ENCODE measurements around the gene PALLD. TPM values are rescaled to one million over a fixed set of nuclear protein-coding genes. Genes with fewer than 3 reads are reported as not detected.

The PALLD gene
- total and polyA plus RNA-seq, 7 donors: 40.7 to 1,991 (median 1,233) TPM

DNA sequence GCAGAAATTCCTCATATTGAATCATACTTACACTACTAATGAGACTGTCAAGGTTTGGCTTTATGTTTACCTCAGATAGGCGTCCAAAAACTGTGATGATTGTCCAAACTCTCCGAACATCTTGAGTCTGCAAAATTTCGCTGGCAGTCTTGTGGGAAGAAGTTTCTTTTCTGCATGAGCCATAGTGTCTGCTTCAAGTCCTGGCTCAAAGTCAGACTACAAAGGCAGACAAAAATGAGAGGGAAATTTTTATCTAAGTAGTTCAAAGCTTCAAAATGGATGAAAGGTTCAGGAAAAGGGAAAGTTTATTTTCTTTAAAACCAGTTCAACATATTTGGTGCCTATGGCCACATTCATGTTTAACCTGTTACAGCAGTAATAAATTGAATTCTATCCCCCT lies 40.7 kb downstream of the PALLD start:
- H3K4me3 ChIP-seq: no peak overlapping the region
- no peaks in the 10 kb centered on the region for H3K27me3 ChIP-seq
- no peaks in the 10 kb centered on the region for H3K36me3 ChIP-seq
- WGBS, 2 donors: 73 to 79% methylated on average over 3 of the region's 3 CpGs
- H3K27ac ChIP-seq: no peak overlapping the region
- DNase-seq: no peak
- no peaks in the 10 kb centered on the region for H3K4me1 ChIP-seq
- H3K9me3 ChIP-seq: no peaks in the 10 kb centered on the region
- TF ChIP-seq EP300 (IDR thresholded peaks at IDR 0.05): no peak
- TF ChIP-seq, protein P1, sequence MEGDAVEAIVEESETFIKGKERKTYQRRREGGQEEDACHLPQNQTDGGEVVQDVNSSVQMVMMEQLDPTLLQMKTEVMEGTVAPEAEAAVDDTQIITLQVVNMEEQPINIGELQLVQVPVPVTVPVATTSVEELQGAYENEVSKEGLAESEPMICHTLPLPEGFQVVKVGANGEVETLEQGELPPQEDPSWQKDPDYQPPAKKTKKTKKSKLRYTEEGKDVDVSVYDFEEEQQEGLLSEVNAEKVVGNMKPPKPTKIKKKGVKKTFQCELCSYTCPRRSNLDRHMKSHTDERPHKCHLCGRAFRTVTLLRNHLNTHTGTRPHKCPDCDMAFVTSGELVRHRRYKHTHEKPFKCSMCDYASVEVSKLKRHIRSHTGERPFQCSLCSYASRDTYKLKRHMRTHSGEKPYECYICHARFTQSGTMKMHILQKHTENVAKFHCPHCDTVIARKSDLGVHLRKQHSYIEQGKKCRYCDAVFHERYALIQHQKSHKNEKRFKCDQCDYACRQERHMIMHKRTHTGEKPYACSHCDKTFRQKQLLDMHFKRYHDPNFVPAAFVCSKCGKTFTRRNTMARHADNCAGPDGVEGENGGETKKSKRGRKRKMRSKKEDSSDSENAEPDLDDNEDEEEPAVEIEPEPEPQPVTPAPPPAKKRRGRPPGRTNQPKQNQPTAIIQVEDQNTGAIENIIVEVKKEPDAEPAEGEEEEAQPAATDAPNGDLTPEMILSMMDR (IDR thresholded peaks at IDR 0.05): no peak
- TF ChIP-seq POLR2A (IDR thresholded peaks at IDR 0.05): no peak
- TF ChIP-seq POLR2AphosphoS5 (IDR thresholded peaks at IDR 0.05): no peak
- intact Hi-C loops (cut with DNase I): no loop called here

DNA sequence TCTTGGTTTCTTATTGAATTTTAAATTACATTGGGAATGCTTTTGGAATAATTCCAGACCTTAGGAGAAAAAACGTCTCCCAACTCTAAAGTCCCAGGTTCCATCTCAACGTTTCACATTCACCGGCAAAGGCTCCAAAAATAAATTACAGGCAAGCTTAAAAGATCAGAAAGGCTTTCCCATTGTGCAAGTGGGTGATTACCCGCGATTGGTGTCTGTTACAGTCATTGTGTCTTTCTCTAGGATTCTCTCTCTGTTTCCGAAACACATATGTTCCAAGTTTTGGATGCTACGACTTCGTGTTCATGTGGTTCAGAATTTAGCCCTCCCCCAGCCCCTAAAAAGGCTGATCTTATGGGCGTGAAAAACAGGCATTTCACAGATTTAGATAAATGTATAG lies 41.8 kb downstream of the PALLD start:
- H3K4me1 ChIP-seq: no peaks in the 10 kb centered on the region
- TF ChIP-seq POLR2A (IDR thresholded peaks at IDR 0.05): no peak
- TF ChIP-seq EP300 (IDR thresholded peaks at IDR 0.05): no peak
- TF ChIP-seq, protein P1 (IDR thresholded peaks at IDR 0.05): no peak
- no peak for TF ChIP-seq POLR2AphosphoS5 (IDR thresholded peaks at IDR 0.05)
- no peak overlapping the region for H3K27ac ChIP-seq
- no peak overlapping the region for H3K4me3 ChIP-seq
- no peaks in the 10 kb centered on the region for H3K27me3 ChIP-seq
- H3K9me3 ChIP-seq: no peaks in the 10 kb centered on the region
- no peak for DNase-seq
- 84 to 86% methylated on average over 9 of the region's 9 CpGs for WGBS, 2 donors
- no peaks in the 10 kb centered on the region for H3K36me3 ChIP-seq
- intact Hi-C loops (cut with DNase I): no loop called here

DNA sequence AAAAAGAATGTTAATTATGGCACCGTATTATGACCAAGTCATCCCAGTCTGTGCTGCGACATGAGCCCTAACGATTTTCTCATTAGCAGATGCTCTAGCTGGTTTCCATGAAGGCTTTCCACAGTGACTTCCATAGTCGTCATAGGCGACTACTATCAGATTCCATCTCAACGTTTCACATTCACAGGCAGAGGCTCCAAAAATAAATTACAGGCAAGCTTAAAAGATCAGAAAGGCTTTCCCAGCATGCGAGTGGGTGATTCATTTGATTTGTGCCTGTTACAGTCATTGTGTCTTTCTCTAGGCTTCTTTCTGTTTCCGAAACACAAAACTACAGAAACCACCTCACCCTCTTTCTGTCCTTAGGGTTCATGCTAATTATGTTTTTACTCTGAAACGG lies 43.2 kb downstream of the PALLD start:
- Histone ChIP-seq H3K27me3 (no peaks in the 10 kb centered on the region), H3K27ac (no peak overlapping the region), H3K36me3 (no peaks in the 10 kb centered on the region), H3K4me3 (no peak overlapping the region), H3K9me3 (no peaks in the 10 kb centered on the region), H3K4me1 (no peaks in the 10 kb centered on the region)
- TF ChIP-seq EP300 (IDR thresholded peaks at IDR 0.05) (no peak), POLR2A (IDR thresholded peaks at IDR 0.05) (no peak), POLR2AphosphoS5 (IDR thresholded peaks at IDR 0.05) (no peak)
- TF ChIP-seq, protein P1 (IDR thresholded peaks at IDR 0.05): no peak
- intact Hi-C loops (cut with DNase I): no loop called here
- WGBS, 2 donors: 86 to 90% methylated on average over 9 of the region's 9 CpGs
- DNase-seq: no peak

GRCh38 chr4:168540503-168541265 lies 43.8 kb downstream of the PALLD start:
- 92 to 93% methylated on average over 6 of the region's 6 CpGs for WGBS, 2 donors
- Histone ChIP-seq H3K27ac (no peak overlapping the region), H3K4me1 (no peaks in the 10 kb centered on the region), H3K27me3 (no peaks in the 10 kb centered on the region), H3K4me3 (no peak overlapping the region), H3K9me3 (no peaks in the 10 kb centered on the region), H3K36me3 (no peaks in the 10 kb centered on the region)
- TF ChIP-seq POLR2A (IDR thresholded peaks at IDR 0.05) (no peak), POLR2AphosphoS5 (IDR thresholded peaks at IDR 0.05) (no peak), EP300 (IDR thresholded peaks at IDR 0.05) (no peak)
- TF ChIP-seq, protein P1 (IDR thresholded peaks at IDR 0.05): no peak
- intact Hi-C loops (cut with DNase I): no loop called here
- DNase-seq: no peak

All from sigmoid colon (tissue), 7 donors.